ENCODE measurements around the gene COL27A1.

Gene COL27A1

GRCh38 chr9:114181607-114182409, 26.5 kb downstream of the COL27A1 start:
- TF ChIP-seq CTCF (IDR thresholded peaks at IDR 0.05; ENCODE audit: low read length, missing control alignments), result no peak
- DNase-seq (ENCODE audit: low read depth), result no peak
- H3K4me3 ChIP-seq (replicated peaks; ENCODE audit: low read depth, low read length), result no peak overlapping the region

- no peak overlapping the region for H3K4me3 ChIP-seq (replicated peaks; ENCODE audit: low read depth, low read length)
- DNase-seq (ENCODE audit: low read depth), result no peak
- no peak for TF ChIP-seq CTCF (IDR thresholded peaks at IDR 0.05; ENCODE audit: low read length, missing control alignments)
Measured at GRCh38 chr9:114183006-114183405, 27.7 kb downstream of the COL27A1 start.

- H3K4me3 ChIP-seq (replicated peaks; ENCODE audit: low read depth, low read length), result no peak overlapping the region
- no peak for TF ChIP-seq CTCF (IDR thresholded peaks at IDR 0.05; ENCODE audit: low read length, missing control alignments)
- DNase-seq (ENCODE audit: low read depth), result peak; percentile 51
Measured at GRCh38 chr9:114184071-114184470, 28.7 kb downstream of the COL27A1 start.

- no peak for DNase-seq (ENCODE audit: low read depth)
- TF ChIP-seq CTCF (IDR thresholded peaks at IDR 0.05; ENCODE audit: low read length, missing control alignments), result no peak
- H3K4me3 ChIP-seq (replicated peaks; ENCODE audit: low read depth, low read length), result no peak overlapping the region
Measured at GRCh38 chr9:114184866-114185265, 29.5 kb downstream of the COL27A1 start.

- no peak for TF ChIP-seq CTCF (IDR thresholded peaks at IDR 0.05; ENCODE audit: low read length, missing control alignments)
- DNase-seq (ENCODE audit: low read depth), result no peak
- H3K4me3 ChIP-seq (replicated peaks; ENCODE audit: low read depth, low read length), result no peak overlapping the region
Measured at GRCh38 chr9:114185570-114186490, 30.5 kb downstream of the COL27A1 start.

GRCh38 chr9:114186605-114187289, 31.4 kb downstream of the COL27A1 start:
- no peak overlapping the region for H3K4me3 ChIP-seq (replicated peaks; ENCODE audit: low read depth, low read length)
- no peak for TF ChIP-seq CTCF (IDR thresholded peaks at IDR 0.05; ENCODE audit: low read length, missing control alignments)
- DNase-seq (ENCODE audit: low read depth), result no peak
